Coronary artery (tissue), 2 donors: Measurements from ENCODE around the gene PXT1.
"Not testable (repeated sequence)": the region's sequence is repeated elsewhere in the genome, so short reads cannot be mapped to it uniquely, and the experiment has no call there.

ENCODE experiments used
- DNase-seq: peaks from one replicate; pipeline ENCODE4 v3.0.0-alpha.2; 2017; ENCODE audit warnings: low spot score
- H3K27ac ChIP-seq, 2 donors: fragments of 200-600 bp; sonication (generic); one replicate each; pipeline ENCODE4 v1.5.1; 2016 to 2019
- H3K4me3 ChIP-seq: fragments of 200-600 bp; sonication (generic); 2 replicates; pipeline ENCODE4 v1.5.1; 2016; ENCODE audit warnings: mild to moderate bottlenecking, moderate library complexity
- CTCF ChIP-seq: fragments of 200-600 bp; sonication (generic); IDR thresholded peaks from one replicate; pipeline ENCODE4 v1.5.1; 2019; ENCODE audit warnings: antibody characterized with exemption

The PXT1 gene

GRCh38 chr6:36484736-36485135 lies 42.1 kb upstream of the PXT1 start:
- Histone ChIP-seq H3K4me3 (no peak overlapping the region), H3K27ac (no peak overlapping the region)
- no peak for DNase-seq
- TF ChIP-seq CTCF: no peak

GRCh38 chr6:36483326-36483725 lies 40.7 kb upstream of the PXT1 start:
- H3K27ac ChIP-seq, H3K4me3 ChIP-seq, DNase-seq: not testable (repeated sequence)

DNA sequence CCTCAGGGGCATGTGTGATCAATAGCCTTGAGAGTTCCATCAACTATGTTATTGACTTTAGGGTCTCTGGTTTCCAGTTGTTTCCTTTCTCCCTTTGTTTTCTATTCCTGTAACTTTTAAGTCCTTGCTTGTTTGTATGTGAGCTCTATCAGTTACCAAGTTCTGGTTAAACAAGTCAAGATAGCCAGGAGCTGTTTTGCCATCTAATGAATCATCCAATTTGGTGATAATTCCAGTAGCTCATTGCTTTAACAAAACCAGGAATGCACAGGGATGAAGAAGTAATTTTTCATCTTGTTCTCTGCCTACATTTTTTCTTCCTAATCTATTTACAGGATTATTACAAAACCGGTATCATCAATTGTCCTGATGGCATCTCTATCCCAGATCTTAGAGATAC lies 36.6 kb upstream of the PXT1 start:
- no peak for TF ChIP-seq CTCF
- DNase-seq: no peak
- H3K4me3 ChIP-seq: no peak overlapping the region
- H3K27ac ChIP-seq: no peak overlapping the region

- Histone ChIP-seq H3K4me3 (no peak overlapping the region), H3K27ac (no peak overlapping the region)
- DNase-seq: no peak
- no peak for TF ChIP-seq CTCF
Measured at GRCh38 chr6:36478051-36478526, 35.4 kb upstream of the PXT1 start.

- Histone ChIP-seq H3K27ac (no peak overlapping the region), H3K4me3 (no peak overlapping the region)
- TF ChIP-seq CTCF: no peak
- no peak for DNase-seq
Measured at GRCh38 chr6:36469946-36470345, 27.3 kb upstream of the PXT1 start.

- H3K27ac ChIP-seq: no peak overlapping the region
- H3K4me3 ChIP-seq: no peak overlapping the region
- DNase-seq: no peak
- no peak for TF ChIP-seq CTCF
Measured at GRCh38 chr6:36469148-36469661, 26.6 kb upstream of the PXT1 start.

DNA sequence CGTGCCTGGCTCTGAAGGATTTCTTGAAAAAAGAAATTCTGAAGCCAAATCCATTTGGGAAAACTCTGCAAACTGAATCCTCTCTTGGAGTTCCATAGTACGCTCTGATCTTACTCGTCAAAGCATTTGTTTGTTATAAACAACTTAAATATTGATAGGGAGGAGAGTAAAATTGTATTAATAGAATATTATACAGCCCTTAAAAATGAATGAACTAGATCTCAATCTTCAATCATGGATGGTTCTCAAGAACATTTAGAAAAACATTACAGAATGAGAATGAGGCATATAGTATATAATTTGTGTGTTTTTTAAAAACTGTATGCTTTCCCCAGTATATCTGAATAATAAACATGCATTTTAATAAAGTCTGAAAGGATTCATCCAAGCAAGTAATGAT lies 25.0 kb upstream of the PXT1 start:
- no peak overlapping the region for H3K27ac ChIP-seq
- no peak overlapping the region for H3K4me3 ChIP-seq
- no peak for TF ChIP-seq CTCF
- DNase-seq: no peak

DNA sequence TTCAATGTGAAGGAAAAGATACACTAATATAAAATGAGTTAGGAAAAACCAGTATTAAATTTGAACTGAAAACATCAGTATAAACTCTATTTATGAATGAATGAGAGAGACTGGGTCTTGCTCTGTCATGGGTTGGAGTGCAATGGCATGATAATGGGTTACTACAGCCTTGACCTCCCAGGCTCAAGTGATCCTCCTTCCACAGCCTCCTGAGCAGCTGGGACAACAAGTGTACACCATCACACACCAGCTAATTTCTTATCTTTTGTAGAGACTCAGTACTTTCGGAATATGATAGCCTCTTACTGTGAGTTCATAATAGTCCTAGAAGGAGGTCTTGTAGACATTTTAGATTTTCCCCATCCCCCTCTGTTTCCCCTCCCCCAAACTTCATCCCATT lies 21.6 kb upstream of the PXT1 start:
- Histone ChIP-seq H3K27ac (no peak overlapping the region), H3K4me3 (no peak overlapping the region)
- TF ChIP-seq CTCF: no peak
- no peak for DNase-seq
